ENCODE data around the gene TBX19. TPM values are rescaled to one million over a fixed set of nuclear protein-coding genes. Genes with fewer than 3 reads are reported as not detected.

TBX19 gene
- total and polyA plus RNA-seq, 2 of the 8 experiments (the other 6 are each of a cell fraction or from before 2014, with no cell fraction given), result 1.0 to 1.8 TPM

GRCh38 chr1:168320800-168321450 is 40.2 kb downstream of the TBX19 start:
- Histone ChIP-seq H2AK5ac (ENCODE audit: low read depth, low read length) (no peak overlapping the region), H2AFZ (ENCODE audit: low read length) (no peak overlapping the region)
- DNase-seq (ENCODE audit: low read depth in 1 of 2, low spot score in 2 of 2), result no peak
- TF ChIP-seq NANOG (IDR thresholded peaks at IDR 0.05; ENCODE audit: insufficient read depth, low read depth, low read length, poor library complexity, severe bottlenecking) (no peak), KDM5A (IDR thresholded peaks at IDR 0.05; ENCODE audit: low read length) (no peak), YY1 (IDR thresholded peaks at IDR 0.05; ENCODE audit: low read depth, low read length) (no peak), RFX5 (IDR thresholded peaks at IDR 0.05; ENCODE audit: borderline replicate concordance, low read depth, low read length) (no peak), SP4 (IDR thresholded peaks at IDR 0.05; ENCODE audit: low read length) (no peak), SRF (IDR thresholded peaks at IDR 0.05; ENCODE audit: low read depth, low read length) (no peak), GABPA (IDR thresholded peaks at IDR 0.05; ENCODE audit: borderline replicate concordance, insufficient read depth, low read length) (no peak), CHD2 (IDR thresholded peaks at IDR 0.05; ENCODE audit: low read length) (no peak), BACH1 (IDR thresholded peaks at IDR 0.05; ENCODE audit: low read length) (peak; percentile 65; the same call in 1 of the 2 replicates), JUND (IDR thresholded peaks at IDR 0.05; ENCODE audit: low read length) (0 out of 2 replicates have a peak, but pooled peaks have one; percentile 18), POLR2A (IDR thresholded peaks at IDR 0.05; ENCODE audit: control extremely low read depth in 1 of 2, low read depth in 2 of 2, low read length in 2 of 2) (no peak), CBX5 (IDR thresholded peaks at IDR 0.05; ENCODE audit: low read depth, low read length) (no peak), TEAD4 (IDR thresholded peaks at IDR 0.05; ENCODE audit: low read depth, low read length) (no peak), HDAC2 (IDR thresholded peaks at IDR 0.05; ENCODE audit: borderline replicate concordance in 1 of 2, low read depth in 2 of 2, low read length in 2 of 2) (no peak)

More at GRCh38 chr1:168320800-168321450, 40.2 kb downstream of the TBX19 start:
- Histone ChIP-seq H2BK120ac (replicated peaks; ENCODE audit: low read depth, low read length) (no peak overlapping the region), H3K14ac (ENCODE audit: insufficient read length) (no peak overlapping the region), H3K27ac (ENCODE audit: low read depth, low read length) (no peak overlapping the region), H4K20me1 (replicated peaks in 1 of 2; ENCODE audit: control insufficient read depth in 1 of 2, insufficient read depth in 2 of 2, low read length in 2 of 2) (no peaks in the 10 kb centered on the region), H3K79me1 (ENCODE audit: low read depth, low read length) (no peaks in the 10 kb centered on the region), H3K9ac (replicated peaks in 1 of 4; ENCODE audit: extremely low read depth in 1 of 4, low read depth in 3 of 4, low read length in 3 of 4) (no peak overlapping the region), H3K27me3 (replicated peaks in 1 of 4; ENCODE audit: control insufficient read depth in 3 of 4, extremely low read depth in 1 of 4, insufficient read depth in 3 of 4, low read length in 3 of 4) (no peaks in the 10 kb centered on the region), H3K4me3 (ENCODE audit: extremely low read depth in 1 of 4, insufficient read depth in 2 of 4, low read depth in 3 of 4, low read length in 4 of 4) (no peak overlapping the region), H4K8ac (ENCODE audit: extremely low read depth, insufficient read depth, low read length) (no peak overlapping the region), H3K23me2 (ENCODE audit: low read depth, low read length) (no peaks in the 10 kb centered on the region), H2BK15ac (ENCODE audit: low read length) (no peak overlapping the region), H3K56ac (replicated peaks; ENCODE audit: insufficient read length, low read depth, low read length) (no peak overlapping the region), H3K4me2 (ENCODE audit: insufficient read depth in 1 of 2, low read depth in 2 of 2, low read length in 2 of 2) (no peak overlapping the region), H3K23ac (ENCODE audit: insufficient read length) (no peak overlapping the region), H3K4ac (replicated peaks; ENCODE audit: insufficient read length, low read depth, low read length) (no peak overlapping the region), H2BK20ac (ENCODE audit: low read length) (no peak overlapping the region; the same call in 1 of the 2 replicates), H2BK5ac (ENCODE audit: low read depth, low read length) (no peak overlapping the region), H4K91ac (replicated peaks; ENCODE audit: insufficient read length, low read length) (no peak overlapping the region), H4K5ac (ENCODE audit: insufficient read length, low read depth, low read length) (no peak overlapping the region), H3K9me3 (ENCODE audit: insufficient read depth in 2 of 2, low read depth in 1 of 2, low read length in 1 of 2) (no peaks in the 10 kb centered on the region; a peak in 1 of 4 replicates), H3K4me1 (replicated peaks in 1 of 4; ENCODE audit: control insufficient read depth in 3 of 4, insufficient read depth in 4 of 4, low read length in 3 of 4) (peaks cover 0 to 9% (median 1%) of the 10 kb centered on the region in 4 experiments; a peak in 3 of 7 replicates), H3K18ac (ENCODE audit: extremely low read depth, low read length) (no peak overlapping the region), H3K36me3 (ENCODE audit: control insufficient read depth in 2 of 4, insufficient read depth in 4 of 4, low read length in 3 of 4) (no peaks in the 10 kb centered on the region), H3K79me2 (ENCODE audit: control insufficient read depth in 1 of 2, insufficient read depth in 2 of 2, low read length in 2 of 2) (no peaks in the 10 kb centered on the region), H2BK12ac (ENCODE audit: low read depth, low read length) (no peak overlapping the region)
- no peak for FAIRE-seq
- 93% methylated on average over 5 of the region's 5 CpGs; no CpG with 5 or more reads in 1 of the 2 experiments for WGBS, 2 experiments (ENCODE audit: extremely low coverage in 1 of 2, insufficient coverage in 1 of 2, insufficient read length in 1 of 2, insufficient replicate concordance in 2 of 2, low coverage in 1 of 2, low lambda C conversion rate in 2 of 2, missing lambda C conversion rate in 1 of 2)
- CTCF ChIA-PET (ENCODE audit: partially characterized antibody), result interaction anchor here (0.6 to 2.2 kb wide), 5 partner anchors 8 to 238 kb away, joined by 3 to 11 read pairs (median 7); no protein-coding TSS in a partner anchor
- POLR2A ChIA-PET (ENCODE audit: partially characterized antibody), result no interaction called here

Measured in H1 (cell line).